IPS DF 6.9 (cell line): ENCODE measurements around the gene LRRTM3.

ENCODE experiments used
- DNase-seq: peaks from one replicate; pipeline ENCODE4 v3.0.0-alpha.2; 2013; ENCODE audit warnings: low read depth, low spot score
- H3K27ac ChIP-seq: one replicate; pipeline ENCODE4 v1.5.1; 2013; ENCODE audit warnings: low read length, control low read depth
- H3K27me3 ChIP-seq: 2 replicates; pipeline ENCODE4 v1.6.1; 2013; ENCODE audit warnings: mild to moderate bottlenecking, low read length; ENCODE audit not compliant: control insufficient read depth, insufficient read depth
- H3K36me3 ChIP-seq: 2 replicates; pipeline ENCODE4 v1.6.1; 2013; ENCODE audit warnings: low read length; ENCODE audit not compliant: control insufficient read depth, insufficient read depth
- H3K4me1 ChIP-seq: 2 replicates; pipeline ENCODE4 v1.6.1; 2013; ENCODE audit warnings: low read length; ENCODE audit not compliant: control insufficient read depth, insufficient read depth
- H3K4me3 ChIP-seq: 2 replicates; pipeline ENCODE4 v1.5.1; 2013; ENCODE audit warnings: mild to moderate bottlenecking, low read length
- H3K9me3 ChIP-seq: 2 replicates; pipeline ENCODE4 v1.6.1; 2013; ENCODE audit warnings: low read length, inconsistent platforms; ENCODE audit not compliant: control insufficient read depth, insufficient read depth
- WGBS: extraction: QIAGEN DNeasy Blood & Tissue Kit; methylation state at CpG from one replicate; pipeline ENCODE4 v1.1.7; 2013; ENCODE audit warnings: mixed read lengths, missing lambda C conversion rate; ENCODE audit not compliant: insufficient read length, insufficient coverage; 5-methylcytosine and 5-hydroxymethylcytosine counted together

LRRTM3 gene

GRCh38 chr10:67110286-67110685, 184.4 kb downstream of the LRRTM3 start:
- Histone ChIP-seq H3K9me3 (no peaks in the 10 kb centered on the region), H3K4me1 (no peaks in the 10 kb centered on the region), H3K4me3 (no peak overlapping the region), H3K27ac (no peak overlapping the region), H3K36me3 (no peaks in the 10 kb centered on the region), H3K27me3 (no peaks in the 10 kb centered on the region)
- no peak for DNase-seq

DNA sequence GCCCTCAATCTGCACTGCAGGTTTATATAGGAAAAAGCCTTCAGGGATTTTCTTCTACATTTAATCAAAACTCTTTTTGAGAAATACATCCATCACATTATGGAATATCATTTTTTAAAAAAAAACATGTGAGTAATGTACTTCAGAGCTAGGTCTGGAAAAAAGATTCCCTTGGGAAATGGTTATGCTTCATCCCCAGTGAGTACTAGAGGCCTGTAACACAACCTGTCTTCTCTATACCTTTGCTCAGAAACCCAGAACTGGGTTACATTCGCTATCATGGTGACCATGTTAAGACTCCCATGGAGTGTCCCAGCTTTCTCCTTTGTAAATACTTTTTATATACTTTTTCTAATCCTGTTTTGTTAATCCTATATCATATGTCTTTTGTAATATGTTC, 186.9 kb downstream of the LRRTM3 start:
- H3K27me3 ChIP-seq, result no peaks in the 10 kb centered on the region
- H3K36me3 ChIP-seq, result no peaks in the 10 kb centered on the region
- H3K4me3 ChIP-seq, result no peak overlapping the region
- no peak overlapping the region for H3K27ac ChIP-seq
- no CpG with 5 or more reads among the region's 1 CpG for WGBS
- H3K4me1 ChIP-seq, result no peaks in the 10 kb centered on the region
- no peak for DNase-seq
- no peaks in the 10 kb centered on the region for H3K9me3 ChIP-seq

DNA sequence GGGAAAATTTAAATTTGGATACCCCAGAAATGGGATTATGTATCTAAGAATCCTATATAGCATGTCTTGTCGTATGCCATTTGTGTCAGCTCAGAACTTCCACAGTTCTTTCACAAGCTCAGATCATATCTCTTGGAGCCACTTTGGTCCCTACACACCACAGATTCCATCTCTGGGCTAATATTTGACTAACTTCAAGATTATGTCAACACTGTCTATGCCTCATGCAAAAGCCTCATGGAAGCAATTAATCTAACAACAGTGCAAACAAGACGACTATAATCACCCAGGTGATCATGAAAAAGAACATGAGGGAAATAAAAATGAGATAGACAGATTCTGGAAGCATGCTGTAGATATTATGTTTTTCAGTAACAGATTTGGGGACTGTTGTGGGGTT, 189.1 kb downstream of the LRRTM3 start:
- Histone ChIP-seq H3K27ac (no peak overlapping the region), H3K4me1 (no peaks in the 10 kb centered on the region), H3K9me3 (no peaks in the 10 kb centered on the region), H3K36me3 (no peaks in the 10 kb centered on the region), H3K4me3 (no peak overlapping the region), H3K27me3 (no peaks in the 10 kb centered on the region)
- no CpG with 5 or more reads among the region's 2 CpGs for WGBS
- DNase-seq, result no peak

- no peaks in the 10 kb centered on the region for H3K9me3 ChIP-seq
- H3K36me3 ChIP-seq, result no peaks in the 10 kb centered on the region
- no peak overlapping the region for H3K4me3 ChIP-seq
- H3K27me3 ChIP-seq, result no peaks in the 10 kb centered on the region
- no CpG with 5 or more reads among the region's 1 CpG for WGBS
- no peaks in the 10 kb centered on the region for H3K4me1 ChIP-seq
- DNase-seq, result no peak
- no peak overlapping the region for H3K27ac ChIP-seq
Measured at GRCh38 chr10:67115972-67116371, 190.1 kb downstream of the LRRTM3 start.

DNA sequence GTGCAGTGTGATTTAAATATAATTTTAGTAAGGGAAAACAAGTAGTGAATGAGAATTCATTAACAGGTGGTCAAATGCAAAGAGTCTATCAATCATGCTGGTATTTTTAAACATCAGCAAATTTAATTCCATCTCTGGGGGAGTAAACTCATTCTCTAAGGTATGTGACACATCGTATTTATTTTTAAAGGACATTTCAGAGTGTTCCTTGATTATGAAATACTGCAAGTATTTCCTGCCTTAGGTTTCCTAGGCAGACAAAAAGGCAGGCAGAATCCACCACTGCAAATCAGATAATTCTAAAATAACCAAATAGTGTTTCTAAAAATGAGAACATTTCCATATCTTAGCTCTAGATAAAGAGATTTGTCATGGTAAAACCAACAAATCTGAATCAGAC, 193.8 kb downstream of the LRRTM3 start:
- H3K27me3 ChIP-seq, result no peaks in the 10 kb centered on the region
- WGBS, result no CpG with 5 or more reads among the region's 1 CpG
- DNase-seq, result no peak
- H3K9me3 ChIP-seq, result no peaks in the 10 kb centered on the region
- H3K27ac ChIP-seq, result no peak overlapping the region
- H3K4me3 ChIP-seq, result no peak overlapping the region
- no peaks in the 10 kb centered on the region for H3K4me1 ChIP-seq
- H3K36me3 ChIP-seq, result no peaks in the 10 kb centered on the region

DNA sequence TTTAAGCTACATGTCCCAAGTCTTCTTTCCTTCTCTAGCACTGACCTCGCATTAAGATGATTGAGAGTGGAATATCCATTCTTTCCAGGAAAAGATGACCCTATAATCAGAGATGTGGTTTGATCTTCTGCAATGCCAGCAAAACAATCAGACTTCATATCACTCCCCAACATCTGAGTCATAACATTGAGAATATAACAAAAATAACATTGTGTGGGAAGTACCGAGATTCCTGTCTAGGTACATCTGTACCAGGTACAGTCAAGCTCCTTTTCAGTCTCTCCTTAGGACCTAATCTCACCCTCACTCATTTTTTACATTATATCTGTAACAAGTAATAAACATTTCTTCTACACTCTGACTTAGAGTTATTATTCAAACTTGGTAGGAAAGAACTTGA, 201.6 kb downstream of the LRRTM3 start:
- Histone ChIP-seq H3K27ac (no peak overlapping the region), H3K4me3 (no peak overlapping the region), H3K36me3 (no peaks in the 10 kb centered on the region), H3K4me1 (no peaks in the 10 kb centered on the region), H3K27me3 (no peaks in the 10 kb centered on the region), H3K9me3 (no peaks in the 10 kb centered on the region)
- no CpG with 5 or more reads among the region's 2 CpGs for WGBS
- no peak for DNase-seq

GRCh38 chr10:67140641-67141040, 214.8 kb downstream of the LRRTM3 start:
- no peaks in the 10 kb centered on the region for H3K36me3 ChIP-seq
- no CpG with 5 or more reads among the region's 2 CpGs for WGBS
- H3K9me3 ChIP-seq, result no peaks in the 10 kb centered on the region
- H3K4me1 ChIP-seq, result no peaks in the 10 kb centered on the region
- no peak overlapping the region for H3K27ac ChIP-seq
- no peak for DNase-seq
- no peak overlapping the region for H3K4me3 ChIP-seq
- no peaks in the 10 kb centered on the region for H3K27me3 ChIP-seq

GRCh38 chr10:67141300-67141699, 215.5 kb downstream of the LRRTM3 start:
- Histone ChIP-seq H3K36me3 (no peaks in the 10 kb centered on the region), H3K9me3 (no peaks in the 10 kb centered on the region), H3K27me3 (no peaks in the 10 kb centered on the region), H3K4me3 (no peak overlapping the region), H3K27ac (no peak overlapping the region), H3K4me1 (no peaks in the 10 kb centered on the region)
- WGBS, result no CpG with 5 or more reads among the region's 6 CpGs
- DNase-seq, result no peak

DNA sequence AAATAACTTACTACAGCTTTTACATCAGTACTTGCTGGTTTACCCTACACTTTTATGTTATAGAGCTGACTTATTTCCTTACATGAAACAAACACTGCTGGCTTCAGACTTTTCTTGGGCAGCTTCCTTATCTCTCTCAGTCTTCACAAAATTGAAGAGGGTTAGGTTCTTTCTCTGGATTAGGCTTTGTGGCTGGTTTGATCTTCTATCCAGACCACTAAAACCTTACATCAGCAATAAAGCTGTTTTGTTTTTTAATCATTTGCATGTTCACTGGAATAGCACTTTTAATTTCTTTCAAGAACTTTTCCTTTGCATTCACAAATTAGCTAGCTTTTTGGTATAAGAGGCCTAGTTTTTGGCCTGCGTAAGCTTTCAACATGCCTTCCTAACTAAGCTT, 218.7 kb downstream of the LRRTM3 start:
- Histone ChIP-seq H3K27me3 (no peaks in the 10 kb centered on the region), H3K36me3 (no peaks in the 10 kb centered on the region), H3K4me3 (no peak overlapping the region), H3K27ac (no peak overlapping the region), H3K4me1 (no peaks in the 10 kb centered on the region), H3K9me3 (no peaks in the 10 kb centered on the region)
- no CpG with 5 or more reads among the region's 1 CpG for WGBS
- DNase-seq, result no peak
